HepG2 (cell line): ENCODE data around the gene ERVMER34-1. TPM values are rescaled to one million over a fixed set of nuclear protein-coding genes. Genes with fewer than 3 reads are reported as not detected.

Experiments
- ATAC-seq: fragments of 200-7000 bp; cut with Tn5 transposase; 3 replicates; pipeline ENCODE4 v1.9.1; 2020; ENCODE audit warnings: mild to moderate bottlenecking, moderate library complexity
- BruUV-seq: library from RNA; stranded (reverse); fragments of 400-500 nt; replicated peaks from 2 replicates; lab custom pipeline; 2021; lab: Mats Ljungman, UMichigan
- CTCF ChIA-PET: fragments of 300-600 bp; formaldehyde crosslinking; extraction: SDS; loops from one replicate; lab custom pipeline; 2021; ENCODE audit warnings: low total read pairs, inconsistent platforms, low intra/inter-chr PET ratio; lab: Yijun Ruan, JAX
- POLR2A ChIA-PET: fragments of 350-600 bp; sonication (Branson Sonifier 250); formaldehyde crosslinking; loops from one replicate; lab custom pipeline; 2020; ENCODE audit warnings: antibody characterized with exemption, inconsistent platforms; lab: Yijun Ruan, JAX
- DNase-seq: peaks from one replicate; pipeline ENCODE4 v3.0.0-alpha.2; 2015; ENCODE audit warnings: low spot score
- FAIRE-seq: peaks from 3 replicates; lab custom pipeline; 2011; peaks lifted over from hg19 to GRCh38; lab: Jason Lieb, UNC
- H2AFZ ChIP-seq: one replicate; pipeline ENCODE4 v1.6.1; 2011; ENCODE audit warnings: low read length, inconsistent platforms
- H3K27ac ChIP-seq: fragments of 300-600 bp; 3 replicates; pipeline ENCODE4 v1.8.0; 2011; ENCODE audit warnings: mixed run types, mild to moderate bottlenecking, mixed read lengths, low read length, inconsistent platforms; ENCODE audit not compliant: insufficient read depth; ENCODE audit errors: extremely low read length
- H3K27me3 ChIP-seq, 2 experiments: fragments of 200-600 bp in 1 of 2; 2 replicates in 1 of 2; 3 replicates in 1 of 2; pipeline versions ENCODE4 v1.6.0 to v1.8.0; 2011; ENCODE audit warnings: low read length in 2 of 2, mild to moderate bottlenecking in 2 of 2, moderate library complexity in 2 of 2, inconsistent platforms in 1 of 2; ENCODE audit not compliant: insufficient read depth in 2 of 2, control insufficient read depth in 1 of 2
- H3K36me3 ChIP-seq, 2 experiments: fragments of 200-600 bp in 1 of 2; replicated peaks in 1 of 2; 2 replicates in 1 of 2; 3 replicates in 1 of 2; pipeline versions ENCODE4 v1.5.1 to v1.8.0; 2011; ENCODE audit warnings: low read length in 2 of 2, inconsistent platforms in 1 of 2; ENCODE audit not compliant: insufficient read depth in 2 of 2, control insufficient read depth in 1 of 2
- H3K4me1 ChIP-seq: 2 replicates; pipeline ENCODE4 v1.5.1; 2012; ENCODE audit warnings: low read length, inconsistent platforms; ENCODE audit not compliant: insufficient read depth
- H3K4me2 ChIP-seq: 2 replicates; pipeline ENCODE4 v1.6.0; 2011; ENCODE audit warnings: low read depth, low read length, inconsistent platforms
- H3K4me3 ChIP-seq, 3 experiments: fragments of 200-600 bp in 1 of 3; sonication (generic), shearing (Covaris generic) in 1 of 3; replicated peaks in 1 of 3; 2 replicates each; pipeline ENCODE4 v1.5.1; 2011 to 2016; ENCODE audit warnings: low read length in 3 of 3, inconsistent platforms in 2 of 3, low read depth in 2 of 3, mild to moderate bottlenecking in 2 of 3, control low read depth in 1 of 3, mixed read lengths in 1 of 3; ENCODE audit not compliant: insufficient read depth in 1 of 3
- H3K79me2 ChIP-seq: one replicate; pipeline ENCODE4 v1.6.1; 2011; ENCODE audit warnings: low read length, inconsistent platforms; ENCODE audit not compliant: insufficient read depth
- H3K9ac ChIP-seq: 2 replicates; pipeline ENCODE4 v1.6.0; 2011; ENCODE audit warnings: mild to moderate bottlenecking, low read depth, low read length, inconsistent platforms; ENCODE audit not compliant: insufficient read depth
- H3K9me3 ChIP-seq: 2 replicates; pipeline ENCODE4 v1.5.1; 2012; ENCODE audit warnings: mild to moderate bottlenecking, low read length
- H4K20me1 ChIP-seq: 2 replicates; pipeline ENCODE4 v1.6.0; 2011; ENCODE audit warnings: inconsistent platforms, mild to moderate bottlenecking, low read length, moderate library complexity; ENCODE audit not compliant: insufficient read depth
- AGO2 ChIP-seq: fragments of 200-400 bp; formaldehyde crosslinking; optimal IDR thresholded peaks from 2 replicates; pipeline ENCODE3; 2017; ENCODE audit warnings: mild to moderate bottlenecking, low read depth, low read length, moderate library complexity
- CENPBD1 ChIP-seq: sonication (generic); formaldehyde crosslinking; IDR thresholded peaks from 2 replicates; pipeline ENCODE4 v1.8.0; 2022; ENCODE audit warnings: missing genetic modification reagents, low read depth, mild to moderate bottlenecking, borderline replicate concordance
- NCOA5 ChIP-seq: sonication (generic); formaldehyde crosslinking; IDR thresholded peaks from 2 replicates; pipeline ENCODE4 v1.4.0; 2020; ENCODE audit warnings: missing genetic modification reagents
- PAF1 ChIP-seq: IDR thresholded peaks from 2 replicates; pipeline ENCODE4 v1.6.1; 2016; ENCODE audit warnings: missing genetic modification reagents, missing compliant biosample characterization
- POLR2G ChIP-seq: fragments of 200-400 bp; formaldehyde crosslinking; IDR thresholded peaks from 2 replicates; pipeline ENCODE4 v1.6.1; 2018; ENCODE audit warnings: mild to moderate bottlenecking, low read depth, low read length, moderate library complexity
- RBFOX2 ChIP-seq: fragments of 200-400 bp; formaldehyde crosslinking; IDR thresholded peaks from 2 replicates; pipeline ENCODE4 v1.6.1; 2017; ENCODE audit warnings: low read depth, mild to moderate bottlenecking, low read length
- RBM22 ChIP-seq: fragments of 200-400 bp; formaldehyde crosslinking; optimal IDR thresholded peaks from 2 replicates; pipeline ENCODE3; 2017; ENCODE audit warnings: mild to moderate bottlenecking, low read length, moderate library complexity
- SMAD1 ChIP-seq: sonication (generic); formaldehyde crosslinking; IDR thresholded peaks from 2 replicates; pipeline ENCODE4 v1.4.0; 2020; ENCODE audit warnings: missing genetic modification reagents, low read depth, mild to moderate bottlenecking, borderline replicate concordance
- WGBS: methylation state at CpG from one replicate; pipeline ENCODE4 v1.1.6; 2017; ENCODE audit warnings: low lambda C conversion rate; 5-methylcytosine and 5-hydroxymethylcytosine counted together
- in situ Hi-C: cut with HindIII; loops from 2 replicates; pipeline ENCODE4 v1.10.0; 2017; ENCODE audit warnings: low pct_unique_long_range_greater_than_20kb; ENCODE audit not compliant: extremely low pct_ligation_motif_present
- intact Hi-C: fragments of 100-400 bp; cut with micrococcal nuclease; formaldehyde crosslinking; loops from one replicate; pipeline ENCODE4 v1.10.0; 2022; ENCODE audit not compliant: unreplicated experiment
- polyA plus RNA-seq, 8 experiments: library from polyadenylated mRNA; depleted of rRNA in 3 of 8; stranded (reverse) in 7 of 8; unstranded in 1 of 8; fragments of >200 nt; fragmentation: Illumina TruSeq in 4 of 8; extraction: Trizol in 4 of 8; gene quantifications; 2 replicates each; pipeline versions ENCODE4 v1.2.1 to v1.2.3, GENCODE V29; 2011 to 2016; ENCODE audit warnings: low read depth in 4 of 8, missing spikeins in 1 of 8, mixed read lengths in 1 of 8; ENCODE audit not compliant: insufficient read depth in 1 of 8
- total RNA-seq, 5 experiments: library from RNA; depleted of rRNA; stranded (reverse); fragments of >200 nt; fragmentation: Illumina TruSeq; extraction: Trizol; gene quantifications; 2 replicates each; pipeline ENCODE4 v1.2.3, GENCODE V29; 2016; ENCODE audit warnings: low read depth in 1 of 5

The ERVMER34-1 gene
- total and polyA plus RNA-seq, 2 of the 13 experiments (the other 11 are each of a cell fraction or from before 2014, with no cell fraction given): 0.04 to 0.35 TPM

- POLR2A ChIA-PET: no interaction called here
- CTCF ChIA-PET: no interaction called here
- intact Hi-C loops (no loop called here), in situ Hi-C loops (loop anchor here (25.0 kb wide), 1 partner anchor 272 kb away; no protein-coding TSS in a partner anchor)
- TF ChIP-seq RBM22 (peak; percentile 65), PAF1 (CRISPR knock-in tag) (0 out of 2 replicates have a peak, but pooled peaks have one; percentile 10), NCOA5 (CRISPR knock-in tag) (no peak), CENPBD1 (no peak), SMAD1 (CRISPR knock-in tag) (no peak), AGO2 (peak; percentile 39), RBFOX2 (peak; percentile 69), POLR2G (peak; percentile 59)
- Histone ChIP-seq H3K27me3 (no peaks in the 10 kb centered on the region), H3K79me2 (peaks cover 17% of the 10 kb centered on the region), H3K4me2 (peak overlapping the region; percentile 92), H3K4me1 (peaks cover 45% of the 10 kb centered on the region), H3K9ac (no peak overlapping the region), H3K4me3 (no peak overlapping the region), H3K9me3 (no peaks in the 10 kb centered on the region), H4K20me1 (no peaks in the 10 kb centered on the region), H3K27ac (peak overlapping the region; percentile 91), H2AFZ (no peak overlapping the region), H3K36me3 (peaks cover 5 to 31% of the 10 kb centered on the region in 2 experiments)
- no peak for DNase-seq
- FAIRE-seq: no peak
- 94% methylated on average over 7 of the region's 7 CpGs for WGBS
- ATAC-seq: no peak
- no TSS peak for BruUV-seq
These were observed 35.8 kb downstream of the ERVMER34-1 start for GRCh38 chr4:52715255-52715897.
